ENCODE measurements around the gene BEX3.
"Not testable (repeated sequence)": the region's sequence is repeated elsewhere in the genome, so short reads cannot be mapped to it uniquely, and the experiment has no call there.

The BEX3 gene

GRCh38 chrX:103376118-103376978, at the start of gene BEX3:
Gene BEX3, plus strand, starts transcription at chrX:103376538. Its CDS starts 984 bp downstream, at chrX:103377522.
- DNase-seq = no peak

- no peak for DNase-seq
Measured at GRCh38 chrX:103329991-103330390, 46.3 kb upstream of the BEX3 start, which contains the start of gene TCEAL7. Gene TCEAL7, plus strand, starts transcription at chrX:103330239. Its CDS starts 1,165 bp downstream, at chrX:103331404.

GRCh38 chrX:103330681-103331288, 45.6 kb upstream of the BEX3 start:
- DNase-seq = no peak

- no peak for DNase-seq
Measured at GRCh38 chrX:103338663-103339062, 37.7 kb upstream of the BEX3 start.

- DNase-seq = peak; percentile 41
Measured at GRCh38 chrX:103343105-103343504, 33.2 kb upstream of the BEX3 start.

GRCh38 chrX:103344606-103345005, 31.7 kb upstream of the BEX3 start:
- DNase-seq = no peak

GRCh38 chrX:103347682-103348397, 28.5 kb upstream of the BEX3 start:
- DNase-seq = no peak

- DNase-seq = peak; percentile 30
Measured at GRCh38 chrX:103356130-103356798, 20.1 kb upstream of the BEX3 start, which contains the start of gene TCEAL9. Gene TCEAL9, plus strand, starts transcription at chrX:103356506. Its CDS starts 1,179 bp downstream, at chrX:103357685.

GRCh38 chrX:103356858-103357257, 19.5 kb upstream of the BEX3 start:
- peak; percentile 7 for DNase-seq

- DNase-seq = no peak
Measured at GRCh38 chrX:103357871-103358270, 18.5 kb upstream of the BEX3 start.

GRCh38 chrX:103359605-103360004, 16.7 kb upstream of the BEX3 start:
- DNase-seq = not testable (repeated sequence)

- no peak for DNase-seq
Measured at GRCh38 chrX:103360092-103360491, 16.2 kb upstream of the BEX3 start.

- no peak for DNase-seq
Measured at GRCh38 chrX:103360916-103361315, 15.4 kb upstream of the BEX3 start.

GRCh38 chrX:103361798-103362197, 14.5 kb upstream of the BEX3 start:
- no peak for DNase-seq

- no peak for DNase-seq
Measured at GRCh38 chrX:103362474-103362873, 13.9 kb upstream of the BEX3 start.

GRCh38 chrX:103363046-103363445, 13.3 kb upstream of the BEX3 start:
- DNase-seq = no peak

- no peak for DNase-seq
Measured at GRCh38 chrX:103367502-103367901, 8.8 kb upstream of the BEX3 start.

GRCh38 chrX:103369479-103369878, 6.9 kb upstream of the BEX3 start:
- no peak for DNase-seq

- DNase-seq = no peak
Measured at GRCh38 chrX:103372886-103373285, 3.5 kb upstream of the BEX3 start.

- no peak for DNase-seq
Measured at GRCh38 chrX:103373581-103373980, 2.8 kb upstream of the BEX3 start.

GRCh38 chrX:103376979-103377324, 614 bp downstream of the BEX3 start:
- no peak for DNase-seq

GRCh38 chrX:103378990-103379389, 2.7 kb downstream of the BEX3 start:
- no peak for DNase-seq

- no peak for DNase-seq
Measured at GRCh38 chrX:103382877-103383276, 6.5 kb downstream of the BEX3 start.

Measured in suppressor macrophage treated with lipopolysaccharide for 4 hours (primary cell).